Cerebellar cortex (tissue), 1 donor: Measurements from ENCODE around the gene CLIC2.

Experiments
- DNase-seq: peaks from one replicate; pipeline ENCODE4 v3.0.0-alpha.2; 2015; ENCODE audit warnings: low spot score

Gene CLIC2

GRCh38 chrX:155262970-155263754, 71.3 kb downstream of the CLIC2 start:
- peak; percentile 16 for DNase-seq

GRCh38 chrX:155259752-155260151, 74.7 kb downstream of the CLIC2 start:
- no peak for DNase-seq

- DNase-seq: no peak
Measured at GRCh38 chrX:155251391-155251790, 83.0 kb downstream of the CLIC2 start.

- no peak for DNase-seq
Measured at GRCh38 chrX:155247497-155247896, 86.9 kb downstream of the CLIC2 start.

- DNase-seq: no peak
Measured at GRCh38 chrX:155246748-155247147, 87.7 kb downstream of the CLIC2 start.

GRCh38 chrX:155242300-155242699, 92.1 kb downstream of the CLIC2 start:
- DNase-seq: peak; percentile 2

GRCh38 chrX:155237719-155238118, 96.7 kb downstream of the CLIC2 start:
- DNase-seq: no peak

GRCh38 chrX:155235891-155236290, 98.5 kb downstream of the CLIC2 start:
- no peak for DNase-seq

- DNase-seq: no peak
Measured at GRCh38 chrX:155231163-155231562, 103.3 kb downstream of the CLIC2 start.
